ENCODE data around the gene PCAT7.
"Not testable (repeated sequence)": the region's sequence is repeated elsewhere in the genome, so short reads cannot be mapped to it uniquely, and the experiment has no call there.

PCAT7 gene

GRCh38 chr9:94564279-94564678 is 9.4 kb downstream of the PCAT7 start:
- DNase-seq: not testable (repeated sequence)

- DNase-seq: no peak
Observed at GRCh38 chr9:94566550-94566949, 11.7 kb downstream of the PCAT7 start.

GRCh38 chr9:94567271-94567670 is 12.4 kb downstream of the PCAT7 start:
- no peak for DNase-seq

- no peak for DNase-seq
Observed at GRCh38 chr9:94568250-94568889, 13.5 kb downstream of the PCAT7 start.

DNA sequence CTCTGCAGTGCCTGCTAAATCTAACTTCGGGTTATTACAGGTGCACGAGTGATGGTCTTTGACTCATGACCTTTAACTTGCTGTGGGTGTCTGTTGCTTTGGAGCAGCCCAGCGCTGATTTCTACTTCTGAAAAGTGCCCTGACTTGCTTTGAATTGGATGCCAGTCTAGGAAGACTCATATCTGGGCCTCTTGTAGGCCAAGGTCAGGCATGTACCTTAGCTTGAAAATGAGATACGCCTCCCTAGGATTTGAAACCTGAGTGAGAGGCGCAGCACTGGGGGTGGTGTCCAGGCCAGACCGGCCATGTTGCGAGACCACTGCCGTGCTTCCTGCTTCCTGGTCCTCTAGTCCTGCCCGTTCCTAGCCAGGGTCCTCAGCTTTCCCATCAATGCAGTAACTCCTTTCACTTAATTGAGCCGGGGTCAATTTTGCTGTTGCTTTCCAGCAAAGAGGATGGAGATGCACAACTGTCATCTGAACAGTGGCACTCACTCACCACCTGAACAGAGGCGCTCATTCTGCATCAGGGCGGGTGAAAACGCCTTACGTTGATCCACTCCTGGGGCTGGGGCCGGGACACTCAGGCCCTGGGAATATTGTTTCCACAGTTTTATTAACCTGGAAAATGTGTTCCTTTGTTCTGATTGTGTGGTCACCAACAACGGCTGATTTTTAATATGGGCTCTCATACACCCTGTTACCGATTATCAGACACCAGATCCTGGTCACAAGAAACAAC is 14.3 kb downstream of the PCAT7 start:
- DNase-seq: no peak

DNA sequence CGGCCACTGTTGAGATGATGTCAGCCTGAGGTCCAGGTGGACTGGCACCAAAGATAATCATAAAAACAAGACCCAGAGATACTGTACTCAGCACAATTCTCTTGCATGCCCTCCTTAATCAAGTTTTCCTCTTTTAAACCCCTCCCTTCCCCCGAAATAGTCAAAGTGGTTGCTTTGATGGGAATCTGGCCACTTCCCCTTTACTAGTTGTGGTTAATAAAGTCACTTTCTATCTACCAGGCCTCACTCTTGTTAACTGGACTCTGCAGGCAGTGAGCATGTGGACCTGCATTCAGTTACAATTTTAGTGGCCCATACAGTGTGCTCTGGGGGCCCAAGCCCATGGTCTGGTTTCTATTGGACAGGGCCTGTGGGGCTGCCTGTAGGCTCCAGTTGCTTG is 21.2 kb downstream of the PCAT7 start:
- DNase-seq: no peak

DNA sequence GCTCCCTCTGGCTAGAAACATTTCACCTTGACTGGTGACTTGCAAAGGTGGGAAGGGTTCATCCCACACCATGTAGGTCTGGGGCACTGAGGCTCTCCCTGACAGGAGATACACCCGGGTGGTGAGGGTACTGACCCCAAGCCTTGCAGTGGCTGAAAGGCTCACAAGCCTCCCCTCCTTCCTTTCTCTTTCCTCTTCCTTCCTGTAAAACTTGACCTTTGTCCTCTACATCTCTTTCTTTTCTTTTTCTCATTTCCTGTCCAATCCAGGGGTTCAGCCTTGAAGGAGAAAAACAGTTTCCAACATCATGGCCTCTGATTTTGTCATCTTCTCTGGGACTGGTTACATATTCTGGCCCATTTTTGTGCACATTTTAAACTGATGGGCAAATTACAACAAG is 22.2 kb downstream of the PCAT7 start:
- no peak for DNase-seq

DNA sequence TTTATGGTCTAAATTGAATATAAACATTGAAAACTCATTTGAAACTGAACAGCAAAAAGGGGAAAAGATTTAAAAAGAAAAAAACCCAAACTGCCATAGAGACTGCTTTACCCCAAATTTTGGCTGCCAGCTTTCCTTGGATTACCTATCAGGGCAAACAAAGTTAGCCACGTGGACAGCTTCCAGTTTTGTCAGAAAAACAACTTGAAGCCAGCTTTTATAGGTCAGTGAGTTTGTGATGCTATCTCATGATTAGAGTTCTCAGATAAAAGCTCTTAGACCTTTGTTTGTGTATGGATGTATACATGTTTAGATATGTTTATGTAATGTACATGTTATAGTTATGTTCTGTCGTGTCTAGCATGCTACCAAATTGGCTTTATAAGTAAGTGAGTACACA is 22.7 kb downstream of the PCAT7 start:
- DNase-seq: no peak

DNA sequence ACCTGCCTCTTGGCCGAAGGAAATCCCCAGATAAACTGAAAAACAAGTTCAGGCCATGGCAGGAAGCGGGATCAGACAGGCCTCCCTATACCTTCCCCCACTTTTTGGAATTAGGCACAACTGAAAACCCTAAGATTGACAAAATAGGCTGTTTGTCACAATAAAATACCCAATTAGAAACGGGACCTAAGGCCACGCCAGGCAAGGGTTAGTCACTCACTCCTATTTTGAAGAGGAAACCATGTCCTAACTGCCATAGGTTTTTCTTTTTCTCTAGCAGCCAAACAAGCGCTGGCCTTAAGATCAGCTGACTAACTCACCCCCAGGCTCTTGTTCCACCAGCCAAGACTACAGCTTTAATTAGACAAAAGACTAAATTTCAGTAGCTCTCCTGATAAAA is 26.8 kb downstream of the PCAT7 start:
- no peak for DNase-seq

DNA sequence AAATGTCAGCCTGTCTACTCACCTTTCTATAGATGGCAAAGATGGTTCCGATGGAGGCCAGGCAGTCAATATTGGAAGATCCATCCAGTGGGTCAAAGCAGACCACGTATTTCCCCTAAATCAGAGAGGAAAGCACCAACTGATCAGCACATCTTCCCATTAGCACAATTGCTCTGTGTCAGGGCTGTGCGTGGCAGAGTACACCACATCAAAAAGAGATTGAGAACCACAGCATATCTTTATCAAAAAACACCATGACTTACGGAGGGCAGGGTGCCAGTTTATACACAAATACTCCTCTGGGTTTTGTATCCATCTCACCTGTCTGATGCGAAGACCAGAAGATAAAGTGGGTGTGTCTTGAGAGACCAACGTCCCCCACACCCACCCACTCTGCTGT is 29.7 kb downstream of the PCAT7 start:
- DNase-seq: no peak

DNA sequence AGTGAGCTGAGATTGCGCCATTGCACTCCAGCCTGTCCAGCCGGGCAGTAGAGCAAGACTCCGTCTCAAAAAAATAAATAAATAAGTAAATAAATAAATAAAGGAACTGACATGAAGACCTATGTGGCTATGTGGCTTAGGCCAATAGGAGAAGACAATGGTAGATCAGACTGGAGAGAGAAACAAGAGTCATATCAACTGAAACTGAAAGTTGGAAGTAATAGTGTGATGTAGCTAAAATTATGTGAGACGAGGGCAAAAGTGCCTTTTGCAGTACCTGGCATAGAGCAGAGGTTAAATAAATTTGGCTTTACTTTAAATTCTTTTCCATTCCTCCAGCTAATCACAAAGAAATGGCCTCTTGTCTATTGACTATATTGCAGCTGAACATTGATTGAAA is 31.4 kb downstream of the PCAT7 start:
- DNase-seq: no peak

DNA sequence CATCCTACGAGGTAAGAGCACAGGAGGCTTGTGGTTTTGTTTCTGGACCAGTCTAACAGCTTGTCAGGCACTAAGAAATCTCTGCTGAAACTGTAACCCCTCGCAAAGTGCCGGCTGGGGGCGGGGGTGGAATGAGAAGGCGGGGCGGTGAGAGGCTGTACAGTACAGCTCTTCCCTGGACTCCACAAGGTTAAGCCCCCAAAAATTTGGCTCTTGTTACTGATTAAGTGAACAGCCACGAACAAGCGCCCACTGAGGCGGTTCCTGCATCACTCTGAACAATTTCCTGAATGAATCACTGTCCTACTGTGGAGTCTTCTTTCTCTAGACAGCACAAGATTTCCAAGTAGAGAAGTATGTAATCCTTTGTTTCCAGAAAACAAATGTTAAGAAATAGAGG is 31.9 kb downstream of the PCAT7 start:
- DNase-seq: no peak

DNA sequence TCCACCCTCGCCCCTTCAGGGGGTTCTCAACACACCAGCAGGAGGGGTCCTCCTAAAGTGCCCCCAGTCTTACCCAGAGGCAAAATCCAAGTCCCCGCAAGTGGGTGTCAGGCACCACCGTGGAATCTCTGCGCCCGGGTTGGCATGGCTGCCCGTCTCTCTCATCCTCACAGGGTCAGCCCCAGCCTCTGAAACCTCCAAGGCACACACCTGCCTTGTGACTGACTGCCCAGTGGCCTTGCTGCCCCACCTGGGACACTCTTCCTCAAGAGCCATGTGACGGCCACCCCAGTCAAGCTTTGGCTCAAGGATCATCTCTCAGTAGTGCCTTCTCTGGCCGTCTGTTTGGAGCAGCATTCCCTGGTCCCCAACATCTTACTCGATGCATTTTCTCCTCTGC is 33.8 kb downstream of the PCAT7 start:
- no peak for DNase-seq

GRCh38 chr9:94591046-94591545 is 36.2 kb downstream of the PCAT7 start:
- not testable (repeated sequence) for DNase-seq

DNA sequence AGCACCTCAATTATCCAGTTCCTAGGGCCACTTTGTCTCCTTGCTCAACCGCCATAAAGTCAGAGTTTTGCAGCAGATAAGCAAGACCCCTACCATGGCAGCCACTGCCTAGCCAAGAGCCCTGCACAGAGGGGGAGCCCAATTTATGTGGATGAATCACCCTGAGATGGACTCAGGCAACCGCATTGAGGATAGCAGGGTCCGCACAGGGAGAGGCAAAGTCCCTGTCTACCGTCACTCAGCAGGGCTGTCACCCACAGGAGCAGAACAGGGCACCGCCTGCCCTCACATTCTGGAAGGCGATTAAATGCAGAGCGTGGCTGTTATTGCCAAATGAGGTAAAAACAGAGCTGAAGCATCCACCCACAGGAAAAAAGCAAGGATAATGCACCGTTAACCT is 37.0 kb downstream of the PCAT7 start:
- DNase-seq: no peak

DNA sequence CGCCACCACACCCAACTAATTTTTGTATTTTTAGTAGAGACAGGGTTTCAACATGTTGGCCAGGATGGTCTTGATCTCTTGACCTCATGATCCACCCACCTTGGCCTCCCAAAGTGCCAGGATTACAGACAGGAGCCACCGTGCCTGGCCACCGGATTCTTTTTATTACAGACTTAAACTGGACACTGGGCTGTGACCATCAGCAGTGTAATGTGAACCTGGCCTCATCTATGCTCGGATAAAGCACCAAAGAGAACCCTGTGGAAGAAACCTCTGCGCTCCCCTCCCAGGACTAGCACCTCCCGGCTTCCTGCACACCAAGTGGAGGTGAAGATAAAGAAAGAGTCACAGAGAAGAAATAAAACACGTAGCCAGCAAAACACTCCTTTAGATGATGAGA is 37.8 kb downstream of the PCAT7 start:
- DNase-seq: not testable (repeated sequence)

- DNase-seq: no peak
Observed at GRCh38 chr9:94593459-94594345, 38.8 kb downstream of the PCAT7 start, which contains the start of gene FBP2. FBP2 (minus strand) TSS chr9:94593824; CDS start chr9:94593726, 98 bp downstream.

DNA sequence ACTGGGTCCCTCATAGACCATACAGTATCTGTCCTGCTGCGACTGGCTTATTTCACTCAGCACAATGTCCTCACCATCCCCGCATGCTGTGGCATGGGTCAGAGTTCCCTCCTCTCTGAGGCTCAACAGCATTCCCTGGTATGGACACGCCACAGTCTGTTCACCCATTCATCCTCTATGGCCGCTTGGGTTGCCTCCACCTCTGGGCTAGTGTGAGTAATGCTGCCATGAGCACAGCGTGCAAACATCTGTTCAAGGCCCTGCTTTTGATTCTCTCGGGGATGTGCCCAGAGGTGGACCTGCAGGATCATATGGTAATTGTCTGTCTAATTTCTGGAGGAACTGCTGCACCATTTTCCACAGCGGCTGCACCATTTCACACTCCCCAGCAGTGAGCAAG is 44.2 kb downstream of the PCAT7 start:
- DNase-seq: no peak

GRCh38 chr9:94600258-94600657 is 45.4 kb downstream of the PCAT7 start:
- no peak for DNase-seq

- DNase-seq: no peak
Observed at GRCh38 chr9:94600715-94601114, 45.8 kb downstream of the PCAT7 start.

GRCh38 chr9:94602666-94603065 is 47.8 kb downstream of the PCAT7 start:
- no peak for DNase-seq

DNA sequence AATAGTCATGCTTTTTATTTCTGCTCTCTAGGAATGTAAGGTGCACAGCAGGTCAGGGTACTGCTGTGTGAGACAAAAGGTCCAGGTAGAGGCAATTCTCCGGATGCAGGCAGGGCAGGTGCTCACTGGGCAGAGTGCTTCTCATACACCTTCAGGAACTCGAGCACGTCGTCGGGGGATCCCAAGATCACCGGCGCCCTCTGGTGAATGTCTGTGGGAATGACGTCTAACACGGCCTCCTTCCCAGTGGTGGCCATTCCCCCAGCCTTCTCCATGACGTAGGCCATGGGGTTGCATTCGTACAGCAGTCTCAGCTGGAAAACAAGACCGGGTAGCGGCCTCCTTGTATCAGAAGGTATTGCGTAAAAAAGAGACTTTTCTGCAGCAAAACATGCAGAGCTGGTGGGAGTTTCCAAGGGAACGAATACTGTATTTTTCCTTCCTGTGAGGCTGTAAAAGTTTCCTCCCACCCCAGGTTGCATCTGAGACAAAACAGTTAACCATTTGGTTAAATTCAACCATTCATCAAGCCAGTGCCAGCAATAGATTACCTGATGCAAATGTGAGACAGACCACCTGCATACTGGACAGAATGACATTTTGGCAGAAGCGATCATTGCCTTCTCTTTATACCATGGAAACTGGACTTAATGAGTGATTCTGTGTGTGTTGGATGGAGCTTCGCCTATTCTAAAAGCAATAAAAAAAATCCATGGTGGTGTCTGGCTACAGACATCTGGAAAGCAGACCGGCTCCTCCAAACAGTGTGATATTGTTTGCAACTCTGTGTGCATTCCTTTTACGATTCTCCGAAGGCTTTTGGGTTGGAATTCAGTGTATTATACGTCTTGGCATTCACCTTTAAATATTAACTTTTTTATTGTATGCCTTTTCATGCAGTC is 48.6 kb downstream of the PCAT7 start:
- DNase-seq: peak; percentile 6
